T-helper 1 cell treated with Interleukin-12 subunit alpha and Interleukin-12 subunit beta and Interleukin-4 antibody, amounts not matched to agents 30 μg/mL and 1 μg/mL, for 36 hours (primary cell): ENCODE measurements around the gene SYT13.

Experiments used
- H3K27ac Mint-ChIP-seq: one replicate; pipeline ENCODE4 v1.8.0; 2021; ENCODE audit warnings: mild to moderate bottlenecking, mixed read lengths
- H3K27me3 Mint-ChIP-seq: one replicate; pipeline ENCODE4 v1.8.0; 2021; ENCODE audit warnings: low read depth, mixed read lengths
- H3K36me3 Mint-ChIP-seq: one replicate; pipeline ENCODE4 v1.8.0; 2021; ENCODE audit warnings: low read depth, mixed read lengths
- H3K4me1 Mint-ChIP-seq: one replicate; pipeline ENCODE4 v1.8.0; 2021; ENCODE audit warnings: low read depth, mixed read lengths
- H3K4me3 Mint-ChIP-seq: one replicate; pipeline ENCODE4 v1.8.0; 2021; ENCODE audit warnings: mild to moderate bottlenecking, moderate library complexity, mixed read lengths
- H3K9me3 Mint-ChIP-seq: one replicate; pipeline ENCODE4 v1.8.0; 2021; ENCODE audit warnings: mixed read lengths

SYT13 gene

GRCh38 chr11:45321031-45321595, 35.0 kb upstream of the SYT13 start:
- H3K4me1 Mint-ChIP-seq: no peaks in the 10 kb centered on the region
- no peaks in the 10 kb centered on the region for H3K9me3 Mint-ChIP-seq
- no peak overlapping the region for H3K4me3 Mint-ChIP-seq
- no peaks in the 10 kb centered on the region for H3K36me3 Mint-ChIP-seq
- peaks cover 5% of the 10 kb centered on the region for H3K27me3 Mint-ChIP-seq
- no peak overlapping the region for H3K27ac Mint-ChIP-seq

DNA sequence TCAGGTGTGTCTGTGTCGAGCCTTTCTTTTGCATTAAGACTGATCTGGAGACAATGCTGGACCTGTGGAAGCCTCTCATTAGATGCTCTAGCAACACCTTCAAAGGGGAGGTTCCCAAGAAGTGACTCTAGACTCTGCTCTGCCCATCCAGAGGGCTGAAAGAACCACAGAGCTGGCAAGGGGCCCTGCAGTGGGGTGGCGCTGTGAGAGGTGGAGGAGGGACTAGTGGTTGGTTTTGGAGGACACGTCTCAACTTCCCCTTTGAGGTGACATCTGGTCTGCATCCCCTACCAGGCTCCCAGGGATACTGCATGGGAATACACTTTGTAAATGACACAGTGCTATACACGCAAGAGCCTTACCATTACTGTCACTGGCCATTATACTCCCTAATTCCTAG, 34.2 kb upstream of the SYT13 start:
- Mint-ChIP-seq H3K27ac (no peak overlapping the region), H3K27me3 (peaks cover 2% of the 10 kb centered on the region), H3K36me3 (no peaks in the 10 kb centered on the region), H3K9me3 (no peaks in the 10 kb centered on the region), H3K4me1 (no peaks in the 10 kb centered on the region), H3K4me3 (no peak overlapping the region)

- no peaks in the 10 kb centered on the region for H3K36me3 Mint-ChIP-seq
- no peak overlapping the region for H3K27ac Mint-ChIP-seq
- H3K4me1 Mint-ChIP-seq: no peaks in the 10 kb centered on the region
- H3K9me3 Mint-ChIP-seq: no peaks in the 10 kb centered on the region
- H3K4me3 Mint-ChIP-seq: no peak overlapping the region
- H3K27me3 Mint-ChIP-seq: peaks cover 15% of the 10 kb centered on the region
These were observed 32.9 kb upstream of the SYT13 start for GRCh38 chr11:45319077-45319476.

DNA sequence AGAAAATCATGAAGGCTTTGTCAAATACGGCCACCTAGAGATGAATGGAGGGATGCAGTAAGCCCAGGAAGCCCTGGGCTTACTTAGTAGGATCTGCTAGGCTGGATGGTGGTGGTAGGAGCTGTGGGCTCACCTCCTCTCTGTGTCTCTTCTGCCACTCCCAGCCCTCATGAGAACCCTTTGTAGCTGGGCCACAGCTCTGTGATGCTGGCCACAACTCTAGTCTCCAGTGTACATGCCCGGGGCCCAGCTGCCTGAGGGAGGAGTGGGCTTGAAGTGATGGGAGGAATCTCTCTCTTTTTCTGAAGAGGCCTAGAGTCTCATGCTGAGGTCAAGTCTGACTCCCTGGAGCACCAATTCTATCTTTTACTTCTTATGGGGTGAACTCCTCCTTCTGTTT, 32.4 kb upstream of the SYT13 start:
- peaks cover 16% of the 10 kb centered on the region for H3K27me3 Mint-ChIP-seq
- no peaks in the 10 kb centered on the region for H3K9me3 Mint-ChIP-seq
- H3K36me3 Mint-ChIP-seq: no peaks in the 10 kb centered on the region
- no peaks in the 10 kb centered on the region for H3K4me1 Mint-ChIP-seq
- no peak overlapping the region for H3K4me3 Mint-ChIP-seq
- H3K27ac Mint-ChIP-seq: no peak overlapping the region

GRCh38 chr11:45316258-45316657, 30.1 kb upstream of the SYT13 start:
- H3K36me3 Mint-ChIP-seq: no peaks in the 10 kb centered on the region
- peaks cover 20% of the 10 kb centered on the region for H3K27me3 Mint-ChIP-seq
- H3K27ac Mint-ChIP-seq: no peak overlapping the region
- no peaks in the 10 kb centered on the region for H3K4me1 Mint-ChIP-seq
- H3K4me3 Mint-ChIP-seq: no peak overlapping the region
- no peaks in the 10 kb centered on the region for H3K9me3 Mint-ChIP-seq

DNA sequence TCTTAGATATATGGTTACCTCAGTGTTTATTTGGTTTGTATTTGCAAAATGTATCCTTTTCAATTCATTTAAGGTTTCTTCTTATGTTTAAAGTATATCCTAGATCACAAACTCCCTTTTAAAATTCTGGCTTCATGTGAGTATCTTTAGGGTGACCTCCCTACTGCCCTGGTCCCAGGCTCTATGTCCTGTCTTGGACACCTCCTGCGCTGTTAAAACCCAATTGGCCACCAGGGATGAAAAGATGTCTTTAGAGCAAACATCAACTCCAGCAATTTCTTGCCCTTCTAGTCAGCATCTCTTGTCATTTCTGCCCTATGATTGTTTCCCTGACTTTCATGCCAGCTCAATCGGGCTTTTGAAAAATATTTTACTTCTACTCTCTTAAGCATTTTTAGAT, 28.8 kb upstream of the SYT13 start:
- Mint-ChIP-seq H3K27ac (no peak overlapping the region), H3K4me3 (no peak overlapping the region), H3K27me3 (peaks cover 25% of the 10 kb centered on the region), H3K36me3 (no peaks in the 10 kb centered on the region), H3K4me1 (no peaks in the 10 kb centered on the region), H3K9me3 (no peaks in the 10 kb centered on the region)

DNA sequence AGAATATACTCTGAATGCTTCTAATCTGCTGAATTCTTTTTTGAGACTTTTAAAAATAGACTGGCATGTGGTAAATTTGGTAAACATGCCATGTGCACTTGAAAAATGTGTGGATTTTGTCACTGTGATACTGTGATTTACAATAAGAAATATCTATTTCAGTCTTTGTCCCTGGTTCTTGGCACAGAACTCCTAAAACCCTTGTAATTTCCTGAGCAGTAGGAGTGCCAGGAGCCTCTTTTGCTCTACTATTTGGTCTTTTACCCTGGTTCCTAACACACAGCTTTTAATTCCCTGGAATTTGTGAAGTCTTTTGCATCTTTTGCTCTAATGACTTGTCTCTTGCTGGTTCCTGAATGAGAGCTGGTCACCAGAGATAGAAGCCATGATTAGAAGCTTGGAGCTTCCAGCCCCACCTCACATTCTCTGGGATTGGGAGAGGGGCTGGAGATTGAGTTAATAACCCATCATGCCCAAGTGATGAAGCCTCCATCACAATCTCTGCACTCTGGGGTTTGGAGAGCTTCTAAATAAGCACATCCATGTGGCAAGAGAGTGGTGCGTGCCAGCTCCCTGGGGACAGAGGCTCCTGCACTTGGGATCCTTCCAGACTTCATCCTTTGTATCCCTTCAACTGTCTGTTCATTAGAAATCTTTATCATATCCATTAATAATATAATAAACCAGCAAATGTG, 27.2 kb upstream of the SYT13 start:
- H3K4me3 Mint-ChIP-seq: no peak overlapping the region
- H3K36me3 Mint-ChIP-seq: no peaks in the 10 kb centered on the region
- H3K27ac Mint-ChIP-seq: no peak overlapping the region
- H3K9me3 Mint-ChIP-seq: no peaks in the 10 kb centered on the region
- H3K27me3 Mint-ChIP-seq: peaks cover 25% of the 10 kb centered on the region
- no peaks in the 10 kb centered on the region for H3K4me1 Mint-ChIP-seq

GRCh38 chr11:45305874-45306623, 19.9 kb upstream of the SYT13 start:
- Mint-ChIP-seq H3K4me1 (no peaks in the 10 kb centered on the region), H3K9me3 (no peaks in the 10 kb centered on the region), H3K36me3 (no peaks in the 10 kb centered on the region), H3K27ac (no peak overlapping the region), H3K27me3 (peaks cover 5% of the 10 kb centered on the region), H3K4me3 (no peak overlapping the region)

GRCh38 chr11:45304992-45305335, 18.8 kb upstream of the SYT13 start:
- Mint-ChIP-seq H3K9me3 (no peaks in the 10 kb centered on the region), H3K4me3 (no peak overlapping the region), H3K27me3 (peaks cover under 1% of the 10 kb centered on the region), H3K36me3 (no peaks in the 10 kb centered on the region), H3K27ac (no peak overlapping the region), H3K4me1 (no peaks in the 10 kb centered on the region)

DNA sequence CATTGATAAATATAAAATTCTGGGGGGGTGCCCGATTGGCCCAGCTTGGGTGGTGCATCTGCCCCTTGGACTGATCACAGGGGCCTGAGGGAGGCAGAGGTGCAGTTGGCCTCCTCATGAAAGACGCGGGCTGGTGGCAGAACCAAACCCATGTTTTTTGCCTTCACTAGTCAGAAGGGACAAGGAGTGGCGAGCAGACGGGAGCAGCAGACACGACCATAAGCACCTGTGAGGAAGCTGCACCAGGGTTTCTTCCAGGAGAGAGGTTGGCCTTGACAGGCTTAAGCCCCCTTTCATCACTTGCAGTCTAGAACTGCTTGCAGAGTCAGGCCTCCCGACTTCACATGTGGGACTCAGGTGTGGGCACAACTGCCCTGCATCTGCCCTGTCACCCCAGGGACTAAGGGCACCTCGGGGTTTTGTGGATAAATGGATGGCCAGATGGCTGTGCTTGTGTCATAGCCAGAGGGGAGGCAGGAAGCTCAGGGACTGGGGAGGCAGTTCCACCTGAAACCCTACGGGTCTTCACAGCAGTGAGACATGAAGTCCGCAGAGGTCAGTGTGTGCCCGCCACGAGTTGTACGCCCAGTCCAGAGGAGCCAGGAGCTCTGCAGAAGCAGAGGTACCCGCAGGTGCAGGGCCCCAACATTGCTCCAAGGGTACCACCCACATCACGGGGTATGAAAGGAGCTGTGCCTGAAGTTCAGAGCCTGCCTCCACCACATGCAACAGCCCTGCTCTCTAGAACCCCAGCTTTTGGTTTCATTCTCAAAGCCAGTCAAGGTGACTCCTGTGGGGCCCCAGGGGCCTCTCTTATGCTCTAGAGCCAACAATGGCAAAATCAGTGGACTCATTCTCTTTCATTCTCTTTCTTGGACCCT, 18.2 kb upstream of the SYT13 start:
- Mint-ChIP-seq H3K4me1 (no peaks in the 10 kb centered on the region), H3K27ac (no peak overlapping the region), H3K9me3 (no peaks in the 10 kb centered on the region), H3K4me3 (no peak overlapping the region), H3K36me3 (no peaks in the 10 kb centered on the region), H3K27me3 (peaks cover 6% of the 10 kb centered on the region)

- Mint-ChIP-seq H3K27me3 (peaks cover 7% of the 10 kb centered on the region), H3K4me3 (no peak overlapping the region), H3K27ac (no peak overlapping the region), H3K36me3 (no peaks in the 10 kb centered on the region), H3K9me3 (no peaks in the 10 kb centered on the region), H3K4me1 (no peaks in the 10 kb centered on the region)
These were observed 17.2 kb upstream of the SYT13 start for GRCh38 chr11:45303316-45303715.

DNA sequence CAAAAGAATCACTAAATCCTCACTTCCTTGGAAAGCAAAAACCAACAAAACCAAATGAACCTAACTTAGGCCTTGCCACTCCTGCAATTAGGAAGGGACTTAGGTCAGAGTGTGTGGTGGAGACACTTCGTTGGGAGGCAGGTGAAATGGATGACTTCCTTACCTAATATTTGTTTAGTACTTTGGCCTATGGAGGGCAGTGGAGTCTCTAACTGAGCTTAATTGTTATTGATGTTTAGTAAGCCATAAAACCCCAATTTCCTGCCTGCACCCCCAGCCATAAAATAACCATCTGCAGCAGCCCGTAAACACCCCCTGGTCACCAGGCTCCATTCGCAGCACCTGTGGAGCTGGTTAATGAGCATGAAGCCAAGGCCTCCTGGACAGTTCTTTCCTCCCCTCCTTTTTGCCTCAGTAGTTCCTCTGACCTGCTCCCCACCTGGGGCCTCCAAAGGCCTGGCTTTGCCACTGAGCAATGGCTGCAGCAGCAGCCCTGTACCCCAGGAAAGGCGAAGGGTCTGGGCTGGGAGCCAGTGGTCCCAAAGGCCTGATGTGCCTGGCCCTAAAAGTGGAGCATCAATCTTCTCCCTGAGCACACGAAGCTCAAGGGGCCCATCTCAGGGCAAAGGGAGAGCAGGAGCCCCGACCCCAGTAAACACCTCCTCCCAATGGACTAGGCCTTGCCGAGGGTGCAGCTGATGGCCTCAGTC, 15.6 kb upstream of the SYT13 start:
- Mint-ChIP-seq H3K4me1 (no peaks in the 10 kb centered on the region), H3K4me3 (no peak overlapping the region), H3K36me3 (no peaks in the 10 kb centered on the region), H3K27ac (no peak overlapping the region), H3K9me3 (no peaks in the 10 kb centered on the region), H3K27me3 (peaks cover 13% of the 10 kb centered on the region)

GRCh38 chr11:45300715-45301114, 14.6 kb upstream of the SYT13 start:
- Mint-ChIP-seq H3K4me1 (no peaks in the 10 kb centered on the region), H3K36me3 (no peaks in the 10 kb centered on the region), H3K27me3 (peaks cover 16% of the 10 kb centered on the region)

DNA sequence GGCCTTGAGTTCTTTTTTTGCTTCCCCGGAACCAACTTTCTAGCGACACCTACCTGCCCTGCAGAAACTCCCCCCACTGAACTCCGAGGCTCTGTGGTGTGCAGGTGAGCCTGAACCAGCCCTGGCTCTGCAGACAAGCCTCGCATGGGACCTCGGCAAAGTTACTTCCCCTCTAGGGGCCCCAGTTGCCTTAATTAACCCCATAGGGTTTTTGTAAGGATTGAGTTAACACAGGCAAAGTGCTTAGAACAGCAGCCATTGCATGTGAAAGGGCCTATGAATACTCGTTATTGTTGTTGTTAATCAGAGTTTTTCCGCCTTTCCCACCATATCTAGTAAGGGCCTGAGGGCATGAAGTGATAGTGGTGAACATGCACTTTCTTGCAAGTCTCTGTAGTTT, 12.6 kb upstream of the SYT13 start:
- no peaks in the 10 kb centered on the region for H3K36me3 Mint-ChIP-seq
- no peak overlapping the region for H3K4me3 Mint-ChIP-seq
- H3K4me1 Mint-ChIP-seq: no peaks in the 10 kb centered on the region
- H3K27ac Mint-ChIP-seq: no peak overlapping the region
- H3K27me3 Mint-ChIP-seq: peaks cover 16% of the 10 kb centered on the region
- H3K9me3 Mint-ChIP-seq: no peaks in the 10 kb centered on the region

More at GRCh38 chr11:45300715-45301114, 14.6 kb upstream of the SYT13 start:
- H3K9me3 Mint-ChIP-seq: no peaks in the 10 kb centered on the region
- no peak overlapping the region for H3K4me3 Mint-ChIP-seq
- H3K27ac Mint-ChIP-seq: no peak overlapping the region
